GM12878 (cell line): ENCODE results near the gene GZMM. TPM values are rescaled to one million over a fixed set of nuclear protein-coding genes. Genes with fewer than 3 reads are reported as not detected.

Experiments used
- ATAC-seq: fragments of 200-7000 bp; cut with Tn5 transposase; 3 replicates; pipeline ENCODE4 v1.9.1; 2020; ENCODE audit warnings: mild to moderate bottlenecking, moderate library complexity
- BruUV-seq: library from RNA; stranded (reverse); fragments of 400-500 nt; replicated peaks from 2 replicates; lab custom pipeline; 2021; lab: Mats Ljungman, UMichigan
- CTCF ChIA-PET: fragments of 300-600 bp; sonication (Branson Sonifier 250); formaldehyde crosslinking; extraction: SDS; loops from one replicate; lab custom pipeline; 2021; ENCODE audit warnings: inconsistent platforms; lab: Yijun Ruan, JAX
- POLR2A ChIA-PET: fragments of 350-600 bp; formaldehyde crosslinking; extraction: SDS; loops from one replicate; lab custom pipeline; 2021; ENCODE audit warnings: inconsistent platforms; lab: Charles Lee
- RAD21 ChIA-PET: fragments of 300-600 bp; sonication (Branson Sonifier 250); formaldehyde crosslinking; loops from one replicate; lab custom pipeline; 2023; ENCODE audit warnings: antibody characterized with exemption; ENCODE audit not compliant: unreplicated experiment; lab: Charles Lee
- SMC1A ChIA-PET: fragments of 300-600 bp; sonication (Branson Sonifier 250); formaldehyde crosslinking; loops from one replicate; lab custom pipeline; 2023; ENCODE audit not compliant: unreplicated experiment, uncharacterized antibody; lab: Charles Lee
- DNase-seq: peaks from one replicate; pipeline ENCODE4 v3.0.0-alpha.2; 2011; ENCODE audit warnings: low read depth, low spot score
- FAIRE-seq: peaks from 3 replicates; lab custom pipeline; 2011; peaks lifted over from hg19 to GRCh38; lab: Jason Lieb, UNC
- H2AFZ ChIP-seq: 2 replicates; pipeline ENCODE4 v1.6.0; 2011; ENCODE audit warnings: low read depth, low read length, control low read depth; ENCODE audit not compliant: control insufficient read depth
- H3K27ac ChIP-seq: 2 replicates; pipeline ENCODE4 v1.5.1; 2011; ENCODE audit warnings: control low read depth; ENCODE audit not compliant: control insufficient read depth, insufficient read depth
- H3K27me3 ChIP-seq, 2 experiments: replicated peaks in 1 of 2; 2 replicates each; pipeline versions ENCODE4 v1.6.0 to v1.6.1; 2011; ENCODE audit warnings: low read length in 1 of 2; ENCODE audit not compliant: control insufficient read depth in 2 of 2, insufficient read depth in 2 of 2
- H3K36me3 ChIP-seq, 2 experiments: 2 replicates each; pipeline ENCODE4 v1.5.1; 2011; ENCODE audit warnings: low read length in 1 of 2; ENCODE audit not compliant: control insufficient read depth in 2 of 2, insufficient read depth in 2 of 2
- H3K4me1 ChIP-seq: 2 replicates; pipeline ENCODE4 v1.6.1; 2011; ENCODE audit warnings: mild to moderate bottlenecking, low read length, moderate library complexity, mixed read lengths; ENCODE audit not compliant: control insufficient read depth, insufficient read depth
- H3K4me2 ChIP-seq: 2 replicates; pipeline ENCODE4 v1.6.0; 2011; ENCODE audit warnings: control low read depth; ENCODE audit not compliant: control insufficient read depth, insufficient read depth
- H3K4me3 ChIP-seq: fragments of 200-600 bp; sonication (generic); 2 replicates; pipeline ENCODE4 v1.5.1; 2016
- H3K79me2 ChIP-seq: 2 replicates; pipeline ENCODE4 v1.6.0; 2011; ENCODE audit warnings: low read length; ENCODE audit not compliant: control insufficient read depth, insufficient read depth
- H3K9ac ChIP-seq: 2 replicates; pipeline ENCODE4 v1.8.0; 2011; ENCODE audit warnings: low read length, control low read depth, mixed read lengths; ENCODE audit not compliant: control insufficient read depth, insufficient read depth
- H3K9me3 ChIP-seq: replicated peaks from 3 replicates; pipeline ENCODE4 v1.5.1; 2011; ENCODE audit warnings: mild to moderate bottlenecking, low read length; ENCODE audit not compliant: control insufficient read depth, insufficient read depth
- H4K20me1 ChIP-seq: 2 replicates; pipeline ENCODE4 v1.6.0; 2011; ENCODE audit not compliant: control insufficient read depth, insufficient read depth
- BHLHE40 ChIP-seq, 2 experiments: fragments of 450-650 bp in 1 of 2; IDR thresholded peaks; 2 replicates each; pipeline ENCODE4 v1.6.1; 2011 to 2017; ENCODE audit warnings: low read depth in 2 of 2, borderline replicate concordance in 1 of 2, improper control_type of control experiment in 1 of 2, low read length in 1 of 2, mild to moderate bottlenecking in 1 of 2
- CBX3 ChIP-seq: fragments of 200-600 bp; sonication (generic); IDR thresholded peaks from 2 replicates; pipeline ENCODE4 v1.6.1; 2016; ENCODE audit warnings: low read depth, borderline replicate concordance
- CBX5 ChIP-seq: sonication (generic); IDR thresholded peaks from 2 replicates; pipeline ENCODE4 v1.6.1; 2016; ENCODE audit warnings: low read depth, moderate library complexity, mild to moderate bottlenecking, inconsistent platforms
- CHD2 ChIP-seq: IDR thresholded peaks from 2 replicates; pipeline ENCODE4 v1.6.1; 2011; ENCODE audit warnings: low read depth, low read length, improper control_type of control experiment, borderline replicate concordance
- CREM ChIP-seq: IDR thresholded peaks from 2 replicates; pipeline ENCODE4 v1.6.1; 2014; ENCODE audit warnings: antibody characterized with exemption, low read depth
- CTCF ChIP-seq, 3 experiments: IDR thresholded peaks in 2 of 3; conservative IDR thresholded peaks in 1 of 3; 2 replicates each; pipeline ENCODE4 v1.5.1; 2011; ENCODE audit warnings: low read depth in 3 of 3, low read length in 3 of 3, mild to moderate bottlenecking in 3 of 3, control low read depth in 2 of 3, moderate library complexity in 2 of 3, inconsistent platforms in 1 of 3, mixed read lengths in 1 of 3; ENCODE audit not compliant: control insufficient read depth in 2 of 3, insufficient read depth in 1 of 3; ENCODE audit errors: extremely low read depth in 1 of 3
- E2F8 ChIP-seq: fragments of 450-650 bp; IDR thresholded peaks from 2 replicates; pipeline ENCODE4 v1.6.1; 2018; ENCODE audit warnings: mild to moderate bottlenecking, low read depth, moderate library complexity; ENCODE audit not compliant: partially characterized antibody
- GATAD2B ChIP-seq: fragments of 450-650 bp; conservative IDR thresholded peaks from 2 replicates; pipeline ENCODE4 v1.6.1; 2017; ENCODE audit warnings: low read depth, mild to moderate bottlenecking, moderate library complexity
- MYC ChIP-seq: IDR thresholded peaks from 2 replicates; pipeline ENCODE4 v1.6.1; 2011; ENCODE audit warnings: mild to moderate bottlenecking, low read length, moderate library complexity, inconsistent platforms; ENCODE audit not compliant: insufficient read depth, insufficient replicate concordance, insufficient read length, severe bottlenecking
- NR2C2 ChIP-seq: IDR thresholded peaks from 2 replicates; pipeline ENCODE4 v1.6.1; 2011; ENCODE audit warnings: borderline replicate concordance, low read depth; ENCODE audit not compliant: control insufficient read depth, insufficient read length
- RAD21 ChIP-seq: IDR thresholded peaks from 2 replicates; pipeline ENCODE4 v1.6.1; 2011; ENCODE audit warnings: mild to moderate bottlenecking, low read depth, low read length, moderate library complexity; ENCODE audit not compliant: insufficient read depth
- RB1 ChIP-seq: fragments of 450-650 bp; formaldehyde crosslinking; IDR thresholded peaks from 2 replicates; pipeline ENCODE4 v1.6.1; 2017; ENCODE audit warnings: mild to moderate bottlenecking, borderline replicate concordance
- RUNX3 ChIP-seq: IDR thresholded peaks from 2 replicates; pipeline ENCODE4 v1.6.1; 2012; ENCODE audit warnings: low read length, inconsistent platforms
- SMC3 ChIP-seq: IDR thresholded peaks from 2 replicates; pipeline ENCODE4 v1.6.1; 2011; ENCODE audit warnings: low read length, improper control_type of control experiment, borderline replicate concordance
- SRF ChIP-seq, 2 experiments: IDR thresholded peaks; 2 replicates each; pipeline ENCODE4 v1.6.1; 2011; ENCODE audit warnings: low read depth in 2 of 2, low read length in 2 of 2, mild to moderate bottlenecking in 1 of 2, moderate library complexity in 1 of 2
- SUZ12 ChIP-seq: fragments of 200-600 bp; sonication (generic); IDR thresholded peaks from one replicate; pipeline ENCODE4 v1.6.1; 2018; ENCODE audit warnings: antibody characterized with exemption, mild to moderate bottlenecking; ENCODE audit not compliant: unreplicated experiment
- YY1 ChIP-seq: IDR thresholded peaks from 2 replicates; pipeline ENCODE4 v1.6.1; 2011; ENCODE audit warnings: low read depth, mild to moderate bottlenecking, low read length
- ZNF217 ChIP-seq: fragments of 450-650 bp; IDR thresholded peaks from 2 replicates; pipeline ENCODE4 v1.6.1; 2017; ENCODE audit warnings: antibody characterized with exemption, mild to moderate bottlenecking
- WGBS: methylation state at CpG from one replicate; pipeline ENCODE4 v1.1.6; 2016; ENCODE audit warnings: low lambda C conversion rate; ENCODE audit not compliant: insufficient replicate concordance, insufficient coverage; ENCODE audit errors: missing lambda C conversion rate; 5-methylcytosine and 5-hydroxymethylcytosine counted together
- in situ Hi-C: fragments of 300-500 bp; cut with MboI; formaldehyde crosslinking; loops from 9 replicates; pipeline ENCODE4 v1.14.3; 2018; ENCODE audit warnings: mixed read lengths
- intact Hi-C: fragments of 100-400 bp; cut with micrococcal nuclease; formaldehyde crosslinking; loops from one replicate; pipeline ENCODE4 v1.14.2; 2022; ENCODE audit not compliant: unreplicated experiment
- polyA plus RNA-seq, 11 experiments: library from polyadenylated mRNA; depleted of rRNA in 4 of 11; unstranded in 6 of 11; stranded (reverse) in 5 of 11; fragments of >200 nt; fragmentation: Nextera tagmentation in 4 of 11; fragmentation: Illumina TruSeq in 1 of 11; extraction: Ambion mirVana in 4 of 11; extraction: Trizol in 1 of 11; gene quantifications; 1 replicate in 1 of 11; 2 replicates in 10 of 11; pipeline versions ENCODE4 v1.2.1 to v1.2.3, GENCODE V29; 2011 to 2016; ENCODE audit warnings: inconsistent platforms in 2 of 11, missing spikeins in 2 of 11, low read depth in 1 of 11
- total RNA-seq, 4 experiments: library from RNA; depleted of rRNA in 3 of 4; stranded (reverse); fragments of >200 nt in 3 of 4; fragmentation: Illumina TruSeq in 1 of 4; extraction: Trizol in 1 of 4; gene quantifications; 2 replicates each; pipeline versions ENCODE4 v1.2.1 to v1.2.3, GENCODE V29; 2013 to 2021

The GZMM gene
- total and polyA plus RNA-seq, 10 of the 15 experiments (the other 5 are each of a cell fraction or from before 2014, with no cell fraction given) = 0.09 to 0.48 (median 0.23) TPM; not detected in 7

- in situ Hi-C loops = loop anchor here (5.0 kb wide), 1 partner anchor 144 kb away; no protein-coding TSS in a partner anchor
- no TSS peak for BruUV-seq
- ChIA-PET CTCF (interaction anchor here (1.2 kb wide), 1 partner anchor 146 kb away, joined by 3 read pairs; no protein-coding TSS in a partner anchor), SMC1A (no interaction called here), RAD21 (interaction anchor here (1.1 kb wide), 1 partner anchor 14 kb away, joined by 5 read pairs; no protein-coding TSS in a partner anchor), POLR2A (no interaction called here)
- H3K36me3 ChIP-seq = peaks cover 0 to 4% of the 10 kb centered on the region in 2 experiments; a peak in 2 of 4 replicates
- ATAC-seq (peak; percentile 58), DNase-seq (no peak), FAIRE-seq (no peak)
- H3K4me2 ChIP-seq = no peak overlapping the region
- H3K9me3 ChIP-seq = no peaks in the 10 kb centered on the region
- 1% methylated on average over 34 of the region's 41 CpGs for WGBS
- peaks cover 4 to 9% of the 10 kb centered on the region in 2 experiments for H3K27me3 ChIP-seq
- no peak overlapping the region for H3K4me3 ChIP-seq
- no peak overlapping the region for H3K9ac ChIP-seq
- no peak overlapping the region for H2AFZ ChIP-seq
- intact Hi-C loops = loop anchor here (5.0 kb wide), 1 partner anchor 144 kb away; no protein-coding TSS in a partner anchor
- no peaks in the 10 kb centered on the region for H3K79me2 ChIP-seq
- no peaks in the 10 kb centered on the region for H3K4me1 ChIP-seq
- peak; percentile 80 for TF ChIP-seq SUZ12
- TF ChIP-seq SRF (IDR thresholded peaks at IDR 0.05; ENCODE audit: low read depth in 2 of 2, low read length in 2 of 2) = no peak
- 0 out of 2 replicates have a peak, but pooled peaks have one; percentile 11 for TF ChIP-seq YY1
- TF ChIP-seq SMC3 = peak; percentile 31; the same call in 1 of the 2 replicates
- TF ChIP-seq ZNF217 = no peak
- TF ChIP-seq E2F8 = no peak
- peak; percentile 41 for TF ChIP-seq RUNX3
- no peak for TF ChIP-seq RB1
- peak; percentile 32 to 50 (median 40); a peak in 5 of 6 replicates for TF ChIP-seq CTCF (IDR thresholded peaks at IDR 0.05 in 2 of 3, conservative IDR thresholded peaks at IDR 0.05 in 1 of 3; ENCODE audit: control insufficient read depth in 2 of 3, extremely low read depth in 1 of 3, insufficient read depth in 1 of 3, low read depth in 3 of 3, low read length in 3 of 3)
- TF ChIP-seq GATAD2B = peak; percentile 48; the same call in 1 of the 2 replicates
- no peak for TF ChIP-seq CBX5
- no peak for TF ChIP-seq CREM
- TF ChIP-seq BHLHE40 (IDR thresholded peaks at IDR 0.05; ENCODE audit: borderline replicate concordance in 1 of 2, low read depth in 2 of 2, low read length in 1 of 2) = peak in 1 of 2 experiments; percentile 64; a peak in 1 of 4 replicates
- peak; percentile 27; the same call in 1 of the 2 replicates for TF ChIP-seq RAD21
- no peak for TF ChIP-seq CBX3
- TF ChIP-seq CHD2 = no peak
- TF ChIP-seq MYC = no peak
- no peak for TF ChIP-seq NR2C2
- H3K27ac ChIP-seq = no peak overlapping the region
- no peaks in the 10 kb centered on the region for H4K20me1 ChIP-seq
These were observed 44.4 kb downstream of the GZMM start for GRCh38 chr19:588093-588740.
